HepG2 (cell line): ENCODE data around the gene DRC7. TPM values are rescaled to one million over a fixed set of nuclear protein-coding genes. Genes with fewer than 3 reads are reported as not detected.
A peak's percentile ranks its signal among the peaks of the same experiment; 100 is the strongest.

Experiments used
- ATAC-seq: fragments of 200-7000 bp; cut with Tn5 transposase; 3 replicates; pipeline ENCODE4 v1.9.1; 2020; ENCODE audit warnings: mild to moderate bottlenecking, moderate library complexity
- BruUV-seq: library from RNA; stranded (reverse); fragments of 400-500 nt; replicated peaks from 2 replicates; lab custom pipeline; 2021; lab: Mats Ljungman, UMichigan
- CTCF ChIA-PET: fragments of 300-600 bp; formaldehyde crosslinking; extraction: SDS; loops from one replicate; lab custom pipeline; 2021; ENCODE audit warnings: low total read pairs, inconsistent platforms, low intra/inter-chr PET ratio; lab: Yijun Ruan, JAX
- POLR2A ChIA-PET: fragments of 350-600 bp; sonication (Branson Sonifier 250); formaldehyde crosslinking; loops from one replicate; lab custom pipeline; 2020; ENCODE audit warnings: antibody characterized with exemption, inconsistent platforms; lab: Yijun Ruan, JAX
- DNase-seq: peaks from one replicate; pipeline ENCODE4 v3.0.0-alpha.2; 2015; ENCODE audit warnings: low spot score
- FAIRE-seq: peaks from 3 replicates; lab custom pipeline; 2011; peaks lifted over from hg19 to GRCh38; lab: Jason Lieb, UNC
- H2AFZ ChIP-seq: one replicate; pipeline ENCODE4 v1.6.1; 2011; ENCODE audit warnings: low read length, inconsistent platforms
- H3K27ac ChIP-seq: fragments of 300-600 bp; 3 replicates; pipeline ENCODE4 v1.8.0; 2011; ENCODE audit warnings: mixed run types, mild to moderate bottlenecking, mixed read lengths, low read length, inconsistent platforms; ENCODE audit not compliant: insufficient read depth; ENCODE audit errors: extremely low read length
- H3K27me3 ChIP-seq, 2 experiments: fragments of 200-600 bp in 1 of 2; 2 replicates in 1 of 2; 3 replicates in 1 of 2; pipeline versions ENCODE4 v1.6.0 to v1.8.0; 2011; ENCODE audit warnings: low read length in 2 of 2, mild to moderate bottlenecking in 2 of 2, moderate library complexity in 2 of 2, inconsistent platforms in 1 of 2; ENCODE audit not compliant: insufficient read depth in 2 of 2, control insufficient read depth in 1 of 2
- H3K36me3 ChIP-seq, 2 experiments: fragments of 200-600 bp in 1 of 2; replicated peaks in 1 of 2; 2 replicates in 1 of 2; 3 replicates in 1 of 2; pipeline versions ENCODE4 v1.5.1 to v1.8.0; 2011; ENCODE audit warnings: low read length in 2 of 2, inconsistent platforms in 1 of 2; ENCODE audit not compliant: insufficient read depth in 2 of 2, control insufficient read depth in 1 of 2
- H3K4me1 ChIP-seq: 2 replicates; pipeline ENCODE4 v1.5.1; 2012; ENCODE audit warnings: low read length, inconsistent platforms; ENCODE audit not compliant: insufficient read depth
- H3K4me2 ChIP-seq: 2 replicates; pipeline ENCODE4 v1.6.0; 2011; ENCODE audit warnings: low read depth, low read length, inconsistent platforms
- H3K4me3 ChIP-seq, 3 experiments: fragments of 200-600 bp in 1 of 3; sonication (generic), shearing (Covaris generic) in 1 of 3; replicated peaks in 1 of 3; 2 replicates each; pipeline ENCODE4 v1.5.1; 2011 to 2016; ENCODE audit warnings: low read length in 3 of 3, inconsistent platforms in 2 of 3, low read depth in 2 of 3, mild to moderate bottlenecking in 2 of 3, control low read depth in 1 of 3, mixed read lengths in 1 of 3; ENCODE audit not compliant: insufficient read depth in 1 of 3
- H3K79me2 ChIP-seq: one replicate; pipeline ENCODE4 v1.6.1; 2011; ENCODE audit warnings: low read length, inconsistent platforms; ENCODE audit not compliant: insufficient read depth
- H3K9ac ChIP-seq: 2 replicates; pipeline ENCODE4 v1.6.0; 2011; ENCODE audit warnings: mild to moderate bottlenecking, low read depth, low read length, inconsistent platforms; ENCODE audit not compliant: insufficient read depth
- H3K9me3 ChIP-seq: 2 replicates; pipeline ENCODE4 v1.5.1; 2012; ENCODE audit warnings: mild to moderate bottlenecking, low read length
- H4K20me1 ChIP-seq: 2 replicates; pipeline ENCODE4 v1.6.0; 2011; ENCODE audit warnings: inconsistent platforms, mild to moderate bottlenecking, low read length, moderate library complexity; ENCODE audit not compliant: insufficient read depth
- AKNA ChIP-seq: sonication (generic); formaldehyde crosslinking; IDR thresholded peaks from 2 replicates; pipeline ENCODE4 v1.4.0; 2020; ENCODE audit warnings: missing genetic modification reagents, borderline replicate concordance
- FOXC1 ChIP-seq: sonication (generic); formaldehyde crosslinking; IDR thresholded peaks from 2 replicates; pipeline ENCODE4 v1.8.0; 2022; ENCODE audit warnings: mild to moderate bottlenecking, missing genetic modification reagents, borderline replicate concordance
- GZF1 ChIP-seq: sonication (generic); formaldehyde crosslinking; IDR thresholded peaks from 2 replicates; pipeline ENCODE4 v1.5.1; 2020; ENCODE audit warnings: mild to moderate bottlenecking, missing genetic modification reagents
- JDP2 ChIP-seq: sonication (generic); formaldehyde crosslinking; IDR thresholded peaks from 2 replicates; pipeline ENCODE4 v1.8.1; 2022; ENCODE audit warnings: missing genetic modification reagents, borderline replicate concordance
- PAF1 ChIP-seq: IDR thresholded peaks from 2 replicates; pipeline ENCODE4 v1.6.1; 2016; ENCODE audit warnings: missing genetic modification reagents, missing compliant biosample characterization
- PLRG1 ChIP-seq: fragments of 450-650 bp; conservative IDR thresholded peaks from 2 replicates; pipeline ENCODE4 v1.6.1; 2016
- SNAPC2 ChIP-seq: sonication (generic); formaldehyde crosslinking; IDR thresholded peaks from 2 replicates; pipeline ENCODE4 v1.8.1; 2022; ENCODE audit warnings: mild to moderate bottlenecking, missing genetic modification reagents
- ZNF512B ChIP-seq: sonication (generic); formaldehyde crosslinking; IDR thresholded peaks from 2 replicates; pipeline ENCODE4 v1.5.1; 2020; ENCODE audit warnings: missing genetic modification reagents, mild to moderate bottlenecking, borderline replicate concordance
- ZNF652 ChIP-seq: IDR thresholded peaks from 2 replicates; pipeline ENCODE4 v1.6.1; 2016; ENCODE audit warnings: low read depth, borderline replicate concordance
- ZNF879 ChIP-seq: sonication (generic); formaldehyde crosslinking; IDR thresholded peaks from 2 replicates; pipeline ENCODE4 v1.8.1; 2023; ENCODE audit warnings: missing genetic modification reagents
- WGBS: methylation state at CpG from one replicate; pipeline ENCODE4 v1.1.6; 2017; ENCODE audit warnings: low lambda C conversion rate; 5-methylcytosine and 5-hydroxymethylcytosine counted together
- in situ Hi-C: cut with HindIII; loops from 2 replicates; pipeline ENCODE4 v1.10.0; 2017; ENCODE audit warnings: low pct_unique_long_range_greater_than_20kb; ENCODE audit not compliant: extremely low pct_ligation_motif_present
- intact Hi-C: fragments of 100-400 bp; cut with micrococcal nuclease; formaldehyde crosslinking; loops from one replicate; pipeline ENCODE4 v1.10.0; 2022; ENCODE audit not compliant: unreplicated experiment
- polyA plus RNA-seq, 8 experiments: library from polyadenylated mRNA; depleted of rRNA in 3 of 8; stranded (reverse) in 7 of 8; unstranded in 1 of 8; fragments of >200 nt; fragmentation: Illumina TruSeq in 4 of 8; extraction: Trizol in 4 of 8; gene quantifications; 2 replicates each; pipeline versions ENCODE4 v1.2.1 to v1.2.3, GENCODE V29; 2011 to 2016; ENCODE audit warnings: low read depth in 4 of 8, missing spikeins in 1 of 8, mixed read lengths in 1 of 8; ENCODE audit not compliant: insufficient read depth in 1 of 8
- total RNA-seq, 5 experiments: library from RNA; depleted of rRNA; stranded (reverse); fragments of >200 nt; fragmentation: Illumina TruSeq; extraction: Trizol; gene quantifications; 2 replicates each; pipeline ENCODE4 v1.2.3, GENCODE V29; 2016; ENCODE audit warnings: low read depth in 1 of 5
- TF ChIP-seq, protein P1 (sequence below): sonication (generic); formaldehyde crosslinking; IDR thresholded peaks from 2 replicates; pipeline ENCODE4 v1.4.0; 2020; ENCODE audit warnings: mild to moderate bottlenecking, low read depth, missing genetic modification reagents
- TF ChIP-seq, protein P2 (sequence below): sonication (generic); formaldehyde crosslinking; IDR thresholded peaks from 2 replicates; pipeline ENCODE4 v1.4.0; 2020; ENCODE audit warnings: missing genetic modification reagents

DRC7 gene
- total and polyA plus RNA-seq, 2 of the 13 experiments (the other 11 are each of a cell fraction or from before 2014, with no cell fraction given): 2.7 to 3.4 TPM

GRCh38 chr16:57720142-57720575, 25.6 kb downstream of the DRC7 start:
- H3K27ac ChIP-seq: no peak overlapping the region
- ATAC-seq (peak; percentile 96), DNase-seq (peak; percentile 72), FAIRE-seq (peak; percentile 94)
- H3K4me2 ChIP-seq: 0 out of 2 replicates have a peak overlapping the region, but pooled peaks have one; percentile 16
- no peak overlapping the region for H3K9ac ChIP-seq
- intact Hi-C loops: loop anchor here (1.0 to 5.0 kb wide), 8 partner anchors 16 to 144 kb away; no protein-coding TSS in a partner anchor
- H3K4me3 ChIP-seq: no peak overlapping the region
- no peaks in the 10 kb centered on the region for H3K79me2 ChIP-seq
- CTCF ChIA-PET: interaction anchor here (0.7 to 4.4 kb wide), 9 partner anchors 10 to 154 kb away, joined by 3 to 151 read pairs (median 4); no protein-coding TSS in a partner anchor
- H2AFZ ChIP-seq: no peak overlapping the region
- peaks cover 29% of the 10 kb centered on the region for H3K4me1 ChIP-seq
- H3K36me3 ChIP-seq: no peaks in the 10 kb centered on the region
- POLR2A ChIA-PET: no interaction called here
- WGBS: 44% methylated on average over 3 of the region's 3 CpGs
- BruUV-seq: no TSS peak
- no peaks in the 10 kb centered on the region for H3K9me3 ChIP-seq
- H4K20me1 ChIP-seq: no peaks in the 10 kb centered on the region
- H3K27me3 ChIP-seq: no peaks in the 10 kb centered on the region
- in situ Hi-C loops: no loop called here
- TF ChIP-seq ZNF879 (CRISPR knock-in tag) (no peak), ZNF652 (CRISPR knock-in tag) (no peak), FOXC1 (CRISPR knock-in tag) (peak; percentile 37; the same call in 1 of the 2 replicates), PLRG1 (no peak), SNAPC2 (CRISPR knock-in tag) (no peak), AKNA (CRISPR knock-in tag) (no peak), GZF1 (CRISPR knock-in tag) (no peak), ZNF512B (CRISPR knock-in tag) (no peak), JDP2 (CRISPR knock-in tag) (no peak), PAF1 (CRISPR knock-in tag) (no peak)
- TF ChIP-seq, protein P1, sequence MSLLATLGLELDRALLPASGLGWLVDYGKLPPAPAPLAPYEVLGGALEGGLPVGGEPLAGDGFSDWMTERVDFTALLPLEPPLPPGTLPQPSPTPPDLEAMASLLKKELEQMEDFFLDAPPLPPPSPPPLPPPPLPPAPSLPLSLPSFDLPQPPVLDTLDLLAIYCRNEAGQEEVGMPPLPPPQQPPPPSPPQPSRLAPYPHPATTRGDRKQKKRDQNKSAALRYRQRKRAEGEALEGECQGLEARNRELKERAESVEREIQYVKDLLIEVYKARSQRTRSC (CRISPR knock-in tag): no peak
- TF ChIP-seq, protein P2, sequence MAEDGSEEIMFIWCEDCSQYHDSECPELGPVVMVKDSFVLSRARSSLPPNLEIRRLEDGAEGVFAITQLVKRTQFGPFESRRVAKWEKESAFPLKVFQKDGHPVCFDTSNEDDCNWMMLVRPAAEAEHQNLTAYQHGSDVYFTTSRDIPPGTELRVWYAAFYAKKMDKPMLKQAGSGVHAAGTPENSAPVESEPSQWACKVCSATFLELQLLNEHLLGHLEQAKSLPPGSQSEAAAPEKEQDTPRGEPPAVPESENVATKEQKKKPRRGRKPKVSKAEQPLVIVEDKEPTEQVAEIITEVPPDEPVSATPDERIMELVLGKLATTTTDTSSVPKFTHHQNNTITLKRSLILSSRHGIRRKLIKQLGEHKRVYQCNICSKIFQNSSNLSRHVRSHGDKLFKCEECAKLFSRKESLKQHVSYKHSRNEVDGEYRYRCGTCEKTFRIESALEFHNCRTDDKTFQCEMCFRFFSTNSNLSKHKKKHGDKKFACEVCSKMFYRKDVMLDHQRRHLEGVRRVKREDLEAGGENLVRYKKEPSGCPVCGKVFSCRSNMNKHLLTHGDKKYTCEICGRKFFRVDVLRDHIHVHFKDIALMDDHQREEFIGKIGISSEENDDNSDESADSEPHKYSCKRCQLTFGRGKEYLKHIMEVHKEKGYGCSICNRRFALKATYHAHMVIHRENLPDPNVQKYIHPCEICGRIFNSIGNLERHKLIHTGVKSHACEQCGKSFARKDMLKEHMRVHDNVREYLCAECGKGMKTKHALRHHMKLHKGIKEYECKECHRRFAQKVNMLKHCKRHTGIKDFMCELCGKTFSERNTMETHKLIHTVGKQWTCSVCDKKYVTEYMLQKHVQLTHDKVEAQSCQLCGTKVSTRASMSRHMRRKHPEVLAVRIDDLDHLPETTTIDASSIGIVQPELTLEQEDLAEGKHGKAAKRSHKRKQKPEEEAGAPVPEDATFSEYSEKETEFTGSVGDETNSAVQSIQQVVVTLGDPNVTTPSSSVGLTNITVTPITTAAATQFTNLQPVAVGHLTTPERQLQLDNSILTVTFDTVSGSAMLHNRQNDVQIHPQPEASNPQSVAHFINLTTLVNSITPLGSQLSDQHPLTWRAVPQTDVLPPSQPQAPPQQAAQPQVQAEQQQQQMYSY (CRISPR knock-in tag): no peak
